GM23338 (cell line): Measurements from ENCODE around the gene USP43.

Experiments used
- CTCF ChIP-seq, 2 experiments: fragments of 200-600 bp in 1 of 2; sonication (generic) in 1 of 2; conservative IDR thresholded peaks; 2 replicates each; pipeline versions ENCODE4 v1.5.1 to v1.6.1; 2016 to 2017; ENCODE audit warnings: antibody characterized with exemption in 2 of 2, low read depth in 2 of 2, mild to moderate bottlenecking in 2 of 2, moderate library complexity in 1 of 2
- REST ChIP-seq: IDR thresholded peaks from one replicate; pipeline ENCODE4 v1.6.1; 2018; ENCODE audit warnings: antibody characterized with exemption; ENCODE audit not compliant: unreplicated experiment

GRCh38 chr17:9611557-9611956 lies 33.8 kb upstream of the USP43 start:
- TF ChIP-seq CTCF (conservative IDR thresholded peaks at IDR 0.05; ENCODE audit: low read depth in 2 of 2), result no peak
- TF ChIP-seq REST, result no peak
